Stimulated activated CD8-positive, alpha-beta memory T cell treated with anti-CD3 and anti-CD28 coated beads, Interleukin-4, amount 100 ng/mL, for 24 hours (primary cell): ENCODE results near the gene NR2F6.

Source experiments
- DNase-seq: peaks from one replicate; pipeline ENCODE4 v3.0.0-alpha.2; 2020; ENCODE audit warnings: low read depth

The NR2F6 gene

GRCh38 chr19:17237747-17238706 is 7.7 kb downstream of the NR2F6 start:
- DNase-seq = no peak

DNA sequence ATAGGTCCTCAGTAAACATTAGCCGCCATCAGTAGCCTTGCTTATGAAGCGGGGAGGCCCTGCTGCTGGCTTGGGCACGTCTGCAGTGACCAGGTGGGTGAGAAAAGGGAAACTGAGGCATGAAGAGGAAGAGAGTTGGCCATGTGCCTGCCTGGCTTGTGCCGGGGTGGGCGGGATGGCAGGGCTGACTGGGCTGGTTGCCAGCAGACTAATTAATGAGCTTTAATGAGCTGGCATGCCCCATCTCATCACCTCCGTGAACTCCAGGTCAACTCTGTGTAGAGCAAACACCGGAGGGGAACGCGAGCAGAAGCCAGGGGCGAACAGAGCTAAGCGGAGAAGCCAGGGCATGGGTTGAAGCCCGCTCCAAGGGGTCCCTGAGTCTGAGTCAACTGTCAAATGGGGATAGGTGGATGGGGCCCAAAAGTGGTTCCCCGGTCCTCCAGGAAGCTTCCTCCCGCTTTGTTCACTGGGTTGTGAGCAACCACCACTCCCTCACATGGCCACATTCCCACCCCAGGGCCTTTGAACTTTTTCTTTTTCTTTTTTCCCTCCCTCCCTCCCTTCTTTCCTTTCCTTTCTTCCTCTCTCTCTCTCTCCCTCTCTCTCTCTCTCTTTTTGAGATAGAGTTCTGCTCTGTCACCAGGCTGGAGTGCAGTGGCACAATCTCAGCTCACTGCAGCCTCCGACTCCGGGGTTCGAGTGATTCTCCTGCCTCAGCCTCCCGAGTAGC is 8.7 kb downstream of the NR2F6 start:
- no peak for DNase-seq

- no peak for DNase-seq
Observed at GRCh38 chr19:17235971-17236777, 9.5 kb downstream of the NR2F6 start.

DNA sequence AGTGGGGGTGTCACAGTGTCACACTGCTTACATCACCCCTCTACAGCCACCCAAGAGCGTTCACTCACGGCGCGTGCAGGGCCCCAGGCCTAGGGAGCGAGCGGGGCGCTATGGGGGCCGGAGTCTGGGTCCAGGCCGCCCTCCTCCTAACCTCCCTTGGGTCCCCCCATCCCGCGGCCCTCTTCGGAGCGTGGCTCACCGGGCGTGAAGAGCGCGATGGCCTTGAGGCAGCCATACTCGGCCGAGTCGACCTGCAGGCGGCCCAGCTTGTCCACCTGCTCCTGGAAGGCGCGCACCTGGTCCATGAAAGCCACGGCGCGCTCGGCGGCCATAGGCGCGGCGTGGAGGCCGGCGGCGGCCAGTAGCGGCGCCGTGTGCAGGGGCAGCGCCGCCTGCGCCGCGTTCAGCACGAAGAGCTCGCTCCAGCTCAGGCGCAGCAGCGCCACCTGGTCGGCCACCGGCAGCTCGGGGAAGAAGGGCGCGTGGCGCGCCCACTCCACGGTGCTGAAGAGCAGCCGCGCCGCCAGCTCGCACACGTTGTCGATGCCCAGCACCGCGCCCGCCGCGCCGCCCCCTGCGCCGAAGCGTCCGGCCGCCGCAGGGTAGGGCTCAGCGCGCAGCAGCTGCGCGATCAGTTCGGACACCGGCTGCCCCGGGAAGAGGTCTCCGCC is 10.3 kb downstream of the NR2F6 start:
- peak; percentile 51 for DNase-seq

DNA sequence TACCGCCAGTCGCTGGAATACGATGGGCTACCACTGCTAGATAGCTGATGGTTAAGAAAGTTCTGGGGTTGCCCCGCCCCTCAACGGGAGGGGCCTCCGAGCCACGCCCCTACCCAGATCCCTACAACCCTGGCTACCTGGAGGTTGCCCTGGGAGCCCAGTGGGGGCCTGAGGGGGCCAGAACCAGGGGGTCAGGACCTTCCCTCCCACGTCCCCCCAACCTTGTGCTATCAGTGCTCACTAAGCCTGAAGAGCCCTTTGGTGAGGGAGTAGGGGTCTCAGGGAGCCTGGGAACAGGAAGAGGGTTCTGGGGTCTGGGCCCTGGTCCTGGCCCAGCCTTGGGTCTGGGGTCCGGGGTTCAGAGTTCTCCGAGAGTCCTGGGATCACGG is 10.8 kb downstream of the NR2F6 start:
- peak; percentile 54 for DNase-seq

- no peak for DNase-seq
Observed at GRCh38 chr19:17232258-17232657, 13.5 kb downstream of the NR2F6 start.

DNA sequence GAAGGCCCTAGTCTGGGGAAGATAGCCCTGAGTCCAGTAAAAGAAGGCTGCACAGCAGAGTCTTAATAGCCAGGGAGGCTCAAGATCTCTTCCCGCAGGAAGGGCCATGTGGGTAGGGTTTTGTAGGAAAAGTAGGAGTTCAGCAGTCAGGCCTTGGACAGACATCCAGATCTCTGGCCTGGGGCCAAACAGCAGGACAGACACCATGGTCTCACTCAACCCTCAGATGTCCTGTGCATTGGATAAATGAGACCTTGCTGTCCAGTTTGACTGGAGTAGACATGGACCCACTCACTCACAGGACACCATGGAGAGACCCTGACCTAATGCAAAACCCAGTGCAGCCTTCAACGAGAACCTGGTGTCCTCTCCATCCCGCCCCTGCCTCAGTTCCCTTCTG is 15.8 kb downstream of the NR2F6 start:
- no peak for DNase-seq

DNA sequence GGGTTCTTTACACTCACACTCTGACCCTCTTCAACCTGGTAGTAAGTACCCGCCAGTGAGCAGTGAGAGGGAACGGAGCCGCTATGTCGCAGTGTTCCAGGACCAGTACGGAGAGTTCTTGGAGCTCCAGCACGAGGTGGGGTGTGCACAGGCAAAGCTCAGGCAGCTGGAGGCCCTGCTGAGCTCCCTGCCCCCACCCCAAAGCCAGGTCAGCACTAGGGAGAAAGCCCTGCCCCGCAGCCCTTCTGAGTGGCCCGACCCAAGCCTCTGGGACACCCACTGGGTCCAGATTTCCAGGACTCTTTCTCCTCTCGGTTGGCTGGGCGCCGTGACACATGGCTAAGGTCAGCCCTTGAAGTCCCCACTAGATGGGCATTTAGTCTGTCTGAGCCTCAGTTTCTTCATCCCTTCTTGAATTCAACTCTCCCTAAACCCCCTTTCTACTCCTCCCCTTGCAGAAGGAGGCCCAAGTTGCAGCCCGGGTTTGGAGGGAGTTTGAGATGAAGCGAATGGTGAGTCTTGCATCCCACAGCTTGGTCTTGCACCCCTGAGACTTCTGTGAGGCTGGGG is 17.8 kb downstream of the NR2F6 start:
- DNase-seq = no peak

GRCh38 chr19:17226002-17226933 is 19.5 kb downstream of the NR2F6 start, which contains the start of gene OCEL1:
Gene OCEL1 (plus strand): TSS chr19:17226226. CDS start chr19:17226248, 22 bp downstream.
- peak; percentile 96 for DNase-seq

DNA sequence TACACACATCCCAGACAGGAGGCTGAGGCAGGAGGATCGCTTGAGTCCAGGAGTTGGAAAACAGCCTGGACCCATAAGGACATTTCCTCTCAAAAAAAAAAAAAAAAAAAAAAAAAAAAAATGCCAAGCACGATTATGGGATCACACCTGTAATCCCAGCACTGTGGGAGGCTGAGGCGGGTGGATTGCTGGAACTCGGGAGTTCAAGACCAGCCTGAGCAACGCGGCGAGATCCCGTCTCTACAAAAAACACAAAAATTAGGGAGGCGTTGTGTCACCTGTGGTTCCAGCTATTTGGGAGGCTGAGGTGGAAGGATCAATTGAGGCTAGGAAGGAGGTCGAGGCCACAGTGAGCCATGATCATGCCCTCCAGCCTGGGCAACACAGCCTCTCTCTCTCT is 20.7 kb downstream of the NR2F6 start:
- no peak for DNase-seq

- no peak for DNase-seq
Observed at GRCh38 chr19:17220207-17220758, 25.4 kb downstream of the NR2F6 start.

GRCh38 chr19:17219286-17219685 is 26.4 kb downstream of the NR2F6 start:
- DNase-seq = no peak

- no peak for DNase-seq
Observed at GRCh38 chr19:17216058-17216670, 29.6 kb downstream of the NR2F6 start.

DNA sequence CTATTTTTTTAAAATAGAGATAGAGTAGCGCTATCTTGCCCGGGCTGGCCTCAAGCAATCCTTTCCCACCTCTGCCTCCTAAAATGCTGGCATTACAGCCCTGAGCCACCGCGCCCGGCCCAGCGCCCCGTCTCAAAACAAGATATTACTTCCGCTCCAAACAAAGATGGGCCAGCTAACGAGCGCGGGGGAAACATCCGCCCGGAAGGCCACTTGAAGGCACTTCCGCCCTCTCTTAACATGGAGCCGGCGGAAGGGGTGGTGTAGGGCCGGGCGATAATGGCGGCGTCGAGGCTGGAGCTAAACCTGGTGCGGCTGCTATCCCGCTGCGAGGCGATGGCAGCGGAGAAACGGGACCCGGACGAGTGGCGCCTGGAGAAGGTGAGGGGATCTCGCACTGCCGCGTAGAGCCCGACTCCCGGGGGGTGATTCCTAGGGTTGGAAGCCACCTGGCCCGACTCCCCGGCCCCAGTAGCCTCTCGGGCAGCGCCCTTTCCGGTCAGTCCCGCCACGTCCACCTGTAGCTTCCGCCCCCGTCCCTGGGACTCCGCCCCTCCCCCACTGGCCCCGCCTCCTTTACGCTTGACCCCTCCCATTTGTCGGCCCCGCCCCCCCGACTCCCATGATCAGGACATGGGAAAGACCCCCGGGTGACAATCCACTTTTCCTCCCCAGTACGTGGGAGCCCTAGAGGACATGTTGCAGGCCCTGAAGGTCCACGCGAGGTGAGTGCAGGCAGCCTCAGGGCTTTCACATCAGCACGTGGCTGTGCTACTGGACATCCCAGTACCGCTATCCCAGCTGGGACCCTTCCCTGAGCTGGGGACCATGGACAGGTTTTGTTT is 30.4 kb downstream of the NR2F6 start, which contains the start of gene USE1:
Gene USE1, plus strand, starts transcription at position 231 of the 845 bp plus-strand sequence. Its CDS starts 49 bp downstream, at position 280.
- peak; percentile 72 for DNase-seq

DNA sequence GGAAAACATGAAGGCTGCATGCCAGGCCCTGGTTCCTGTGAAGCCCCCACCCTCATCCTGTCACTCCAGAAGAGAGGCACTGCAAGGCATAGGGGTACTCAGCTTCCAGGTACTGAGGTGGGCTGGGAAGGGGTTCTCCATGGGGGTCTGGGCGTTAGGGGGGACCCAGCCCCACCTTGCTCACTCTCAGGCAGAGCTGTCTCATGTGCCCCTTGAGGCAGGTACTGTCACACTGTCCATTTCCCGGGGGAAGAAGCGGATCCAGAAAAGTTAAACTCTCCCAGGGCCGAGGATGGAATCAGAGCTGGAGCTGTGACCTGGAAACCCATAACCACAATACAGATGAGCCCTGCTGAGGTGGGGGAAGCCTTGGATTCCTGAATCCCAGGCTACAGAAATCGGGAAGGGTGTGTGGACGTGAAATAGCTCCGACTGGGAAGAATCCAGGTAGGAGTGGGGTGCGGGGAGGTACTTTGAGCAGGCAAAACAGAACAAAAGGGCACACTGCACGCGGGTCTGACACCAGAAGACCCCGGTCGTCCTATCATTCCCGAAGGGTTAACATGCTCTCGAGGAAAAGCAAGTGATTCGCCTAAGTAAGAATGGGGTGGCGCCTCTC is 31.1 kb downstream of the NR2F6 start:
- DNase-seq = no peak

DNA sequence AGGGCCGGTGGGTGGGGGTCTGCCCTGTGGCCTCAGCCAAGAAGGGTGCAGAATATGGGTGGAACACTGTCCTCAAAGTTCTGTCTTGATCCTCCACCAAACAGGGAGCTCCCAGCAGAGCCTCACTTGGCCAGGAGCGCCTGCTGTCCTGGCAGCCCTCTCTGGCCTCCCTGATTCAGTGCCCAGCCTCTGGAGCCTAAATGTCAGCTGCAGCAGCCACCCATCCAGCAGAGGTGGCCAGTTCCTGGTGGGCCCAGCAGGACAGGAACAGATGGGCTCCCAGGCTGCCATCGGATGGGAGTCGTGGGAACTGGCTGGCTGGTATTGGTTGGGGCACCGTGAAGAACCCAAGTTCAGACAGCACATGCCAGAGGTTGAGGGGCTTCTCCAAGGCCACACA is 32.4 kb downstream of the NR2F6 start:
- no peak for DNase-seq

DNA sequence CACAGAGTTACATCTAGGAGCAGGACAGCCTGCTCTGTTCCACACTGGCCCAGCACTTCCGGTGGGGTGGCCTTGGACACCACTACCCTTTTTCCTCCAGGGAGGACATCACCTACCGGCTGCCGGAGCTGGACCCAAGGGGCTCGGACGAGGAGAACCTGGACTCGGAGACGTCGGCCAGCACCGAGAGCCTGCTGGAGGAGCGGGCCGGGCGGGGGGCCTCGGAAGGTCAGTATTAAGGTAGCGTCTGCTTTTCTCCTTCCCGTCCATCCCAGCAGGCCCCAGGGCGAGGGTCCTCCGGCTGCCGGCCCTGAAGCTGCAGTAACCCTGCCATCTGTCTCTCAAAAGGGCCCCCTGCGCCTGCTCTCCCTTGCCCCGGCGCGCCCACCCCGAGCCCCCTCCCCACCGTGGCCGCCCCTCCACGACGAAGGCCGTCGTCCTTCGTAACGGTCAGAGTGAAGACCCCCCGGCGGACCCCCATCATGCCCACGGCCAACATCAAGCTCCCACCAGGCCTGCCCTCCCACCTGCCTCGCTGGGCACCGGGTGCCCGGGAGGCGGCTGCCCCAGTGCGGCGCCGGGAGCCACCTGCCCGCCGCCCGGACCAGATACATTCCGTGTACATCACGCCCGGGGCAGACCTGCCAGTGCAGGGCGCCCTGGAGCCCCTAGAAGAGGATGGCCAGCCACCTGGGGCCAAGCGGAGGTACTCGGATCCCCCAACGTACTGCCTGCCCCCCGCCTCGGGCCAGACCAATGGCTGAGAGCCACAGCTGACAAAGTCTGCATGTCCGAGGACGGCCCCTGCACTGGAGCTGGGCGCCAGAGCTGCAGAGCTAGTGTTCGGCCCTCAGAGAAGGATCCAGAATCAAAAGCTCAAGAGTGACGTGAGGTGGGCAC is 33.9 kb downstream of the NR2F6 start:
- no peak for DNase-seq
